Measurements from ENCODE around the gene TMPRSS11D. TPM values are rescaled to one million over a fixed set of nuclear protein-coding genes. Genes with fewer than 3 reads are reported as not detected.

TMPRSS11D gene, protein sequence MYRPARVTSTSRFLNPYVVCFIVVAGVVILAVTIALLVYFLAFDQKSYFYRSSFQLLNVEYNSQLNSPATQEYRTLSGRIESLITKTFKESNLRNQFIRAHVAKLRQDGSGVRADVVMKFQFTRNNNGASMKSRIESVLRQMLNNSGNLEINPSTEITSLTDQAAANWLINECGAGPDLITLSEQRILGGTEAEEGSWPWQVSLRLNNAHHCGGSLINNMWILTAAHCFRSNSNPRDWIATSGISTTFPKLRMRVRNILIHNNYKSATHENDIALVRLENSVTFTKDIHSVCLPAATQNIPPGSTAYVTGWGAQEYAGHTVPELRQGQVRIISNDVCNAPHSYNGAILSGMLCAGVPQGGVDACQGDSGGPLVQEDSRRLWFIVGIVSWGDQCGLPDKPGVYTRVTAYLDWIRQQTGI
- not detected for total RNA-seq
- long read RNA-seq: 0 reads

DNA sequence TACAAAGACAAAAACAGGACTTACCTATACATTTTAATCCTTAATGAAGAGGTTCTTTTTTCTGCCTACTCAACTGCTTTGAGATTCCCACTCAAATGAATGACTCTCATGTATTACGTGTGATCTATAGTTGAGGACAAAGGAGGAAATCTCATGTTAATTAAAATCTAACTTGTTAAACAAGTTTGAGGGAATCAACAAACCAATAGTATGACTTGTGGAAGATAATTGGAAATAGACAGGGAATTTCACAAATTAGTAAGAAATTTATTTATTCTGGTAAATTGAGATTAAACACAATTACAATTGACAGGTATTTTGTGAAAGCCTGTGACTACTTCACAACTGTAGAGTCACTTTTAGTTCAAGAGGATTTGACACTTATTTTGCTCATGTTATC, at the start of gene TMPRSS11D:
Gene TMPRSS11D (minus strand): TSS at position 101 of the 400 bp plus-strand sequence. CDS start 69 bp downstream, at position 32.
- Histone ChIP-seq H3K36me3 (no peaks in the 10 kb centered on the region), H3K9me3 (no peaks in the 10 kb centered on the region), H3K27ac (no peak within 1 kb of the TSS), H3K27me3 (no peaks in the 10 kb centered on the region), H3K4me3 (no peak within 1 kb of the TSS), H3K4me1 (no peaks in the 10 kb centered on the region)
- WGBS (ENCODE audit: insufficient coverage, low coverage, low lambda C conversion rate, missing lambda C conversion rate): 88% methylated on average over 1 of the region's 1 CpG
- TF ChIP-seq POLR2A (IDR thresholded peaks at IDR 0.05): no peak
- TF ChIP-seq, protein P1, sequence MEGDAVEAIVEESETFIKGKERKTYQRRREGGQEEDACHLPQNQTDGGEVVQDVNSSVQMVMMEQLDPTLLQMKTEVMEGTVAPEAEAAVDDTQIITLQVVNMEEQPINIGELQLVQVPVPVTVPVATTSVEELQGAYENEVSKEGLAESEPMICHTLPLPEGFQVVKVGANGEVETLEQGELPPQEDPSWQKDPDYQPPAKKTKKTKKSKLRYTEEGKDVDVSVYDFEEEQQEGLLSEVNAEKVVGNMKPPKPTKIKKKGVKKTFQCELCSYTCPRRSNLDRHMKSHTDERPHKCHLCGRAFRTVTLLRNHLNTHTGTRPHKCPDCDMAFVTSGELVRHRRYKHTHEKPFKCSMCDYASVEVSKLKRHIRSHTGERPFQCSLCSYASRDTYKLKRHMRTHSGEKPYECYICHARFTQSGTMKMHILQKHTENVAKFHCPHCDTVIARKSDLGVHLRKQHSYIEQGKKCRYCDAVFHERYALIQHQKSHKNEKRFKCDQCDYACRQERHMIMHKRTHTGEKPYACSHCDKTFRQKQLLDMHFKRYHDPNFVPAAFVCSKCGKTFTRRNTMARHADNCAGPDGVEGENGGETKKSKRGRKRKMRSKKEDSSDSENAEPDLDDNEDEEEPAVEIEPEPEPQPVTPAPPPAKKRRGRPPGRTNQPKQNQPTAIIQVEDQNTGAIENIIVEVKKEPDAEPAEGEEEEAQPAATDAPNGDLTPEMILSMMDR (IDR thresholded peaks at IDR 0.05): no peak
- no peak for DNase-seq
- ATAC-seq: no peak
- intact Hi-C loops (cut with DNase I): no loop called here

DNA sequence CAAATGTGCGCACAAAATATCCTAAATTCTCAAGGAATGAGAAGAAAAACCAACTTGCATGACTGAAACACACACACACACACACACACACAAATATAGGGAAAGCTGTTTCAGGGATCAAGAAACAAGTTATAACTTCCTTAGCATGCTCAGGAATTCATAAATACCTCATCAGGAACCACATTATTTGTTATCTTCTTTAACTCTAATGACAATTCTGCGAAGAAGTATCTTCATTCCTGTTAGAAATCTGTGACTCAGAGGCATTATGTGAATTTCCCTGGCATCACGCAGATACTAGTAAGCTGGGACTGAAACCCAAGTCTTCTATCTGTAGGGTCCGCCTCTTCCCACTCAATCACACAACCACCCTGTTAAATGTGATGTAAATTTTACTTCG, 49.2 kb upstream of the TMPRSS11D start:
- Histone ChIP-seq H3K27me3 (no peaks in the 10 kb centered on the region), H3K4me3 (no peak overlapping the region), H3K9me3 (no peaks in the 10 kb centered on the region), H3K36me3 (no peaks in the 10 kb centered on the region), H3K4me1 (no peaks in the 10 kb centered on the region), H3K27ac (no peak overlapping the region)
- DNase-seq: no peak
- intact Hi-C loops (cut with DNase I): no loop called here
- no peak for ATAC-seq
- TF ChIP-seq, protein P1 (IDR thresholded peaks at IDR 0.05): no peak
- no peak for TF ChIP-seq POLR2A (IDR thresholded peaks at IDR 0.05)
- WGBS (ENCODE audit: insufficient coverage, low coverage, low lambda C conversion rate, missing lambda C conversion rate): 85% methylated on average over 5 of the region's 5 CpGs

DNA sequence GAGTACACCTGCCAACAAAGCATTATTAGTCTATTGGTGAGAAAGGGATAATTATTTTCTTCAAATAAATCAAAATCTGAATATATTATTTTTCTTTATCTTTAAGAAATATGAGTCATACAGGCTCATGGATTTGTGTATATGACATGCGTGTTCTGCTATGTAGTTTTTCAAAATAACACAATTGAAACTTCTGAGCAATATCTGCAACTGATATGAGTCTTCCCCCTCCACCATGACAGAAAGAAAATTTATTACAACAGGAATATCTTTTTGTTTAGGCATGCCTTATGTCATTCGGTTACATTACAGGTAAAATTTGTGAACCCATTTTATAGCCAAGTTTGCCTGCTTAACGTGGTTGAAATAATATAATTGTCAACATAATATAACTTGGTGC, 47.5 kb upstream of the TMPRSS11D start:
- Histone ChIP-seq H3K27ac (no peak overlapping the region), H3K27me3 (no peaks in the 10 kb centered on the region), H3K4me1 (no peaks in the 10 kb centered on the region), H3K36me3 (no peaks in the 10 kb centered on the region), H3K4me3 (no peak overlapping the region), H3K9me3 (no peaks in the 10 kb centered on the region)
- intact Hi-C loops (cut with DNase I): no loop called here
- no peak for TF ChIP-seq POLR2A (IDR thresholded peaks at IDR 0.05)
- 62% methylated on average over 3 of the region's 3 CpGs for WGBS (ENCODE audit: insufficient coverage, low coverage, low lambda C conversion rate, missing lambda C conversion rate)
- no peak for DNase-seq
- no peak for ATAC-seq

DNA sequence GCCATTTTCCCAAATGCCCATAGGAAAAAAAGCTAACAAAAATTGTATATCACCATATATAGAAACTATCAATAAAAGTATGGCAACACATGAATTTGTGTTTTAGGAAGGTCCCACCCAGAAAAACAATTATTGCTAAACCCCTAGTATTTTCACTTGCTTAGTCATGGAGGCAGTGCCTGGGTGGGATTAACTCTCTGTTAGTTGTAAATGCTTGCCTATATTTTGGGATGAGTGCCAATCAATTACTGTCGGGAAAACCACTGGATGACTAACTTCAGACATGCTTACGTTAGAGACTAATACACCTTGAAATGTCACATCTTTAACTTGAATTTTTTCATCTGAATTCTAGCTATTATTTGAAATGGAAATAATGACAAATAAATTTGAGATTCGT, 45.6 kb upstream of the TMPRSS11D start:
- intact Hi-C loops (cut with DNase I): no loop called here
- no peaks in the 10 kb centered on the region for H3K36me3 ChIP-seq
- H3K27ac ChIP-seq: no peak overlapping the region
- H3K4me1 ChIP-seq: no peaks in the 10 kb centered on the region
- no peaks in the 10 kb centered on the region for H3K27me3 ChIP-seq
- 62% methylated on average over 3 of the region's 3 CpGs for WGBS (ENCODE audit: insufficient coverage, low coverage, low lambda C conversion rate, missing lambda C conversion rate)
- H3K4me3 ChIP-seq: no peak overlapping the region
- ATAC-seq (no peak), DNase-seq (no peak)
- no peaks in the 10 kb centered on the region for H3K9me3 ChIP-seq
- TF ChIP-seq, protein P1 (IDR thresholded peaks at IDR 0.05): no peak
- no peak for TF ChIP-seq POLR2A (IDR thresholded peaks at IDR 0.05)

DNA sequence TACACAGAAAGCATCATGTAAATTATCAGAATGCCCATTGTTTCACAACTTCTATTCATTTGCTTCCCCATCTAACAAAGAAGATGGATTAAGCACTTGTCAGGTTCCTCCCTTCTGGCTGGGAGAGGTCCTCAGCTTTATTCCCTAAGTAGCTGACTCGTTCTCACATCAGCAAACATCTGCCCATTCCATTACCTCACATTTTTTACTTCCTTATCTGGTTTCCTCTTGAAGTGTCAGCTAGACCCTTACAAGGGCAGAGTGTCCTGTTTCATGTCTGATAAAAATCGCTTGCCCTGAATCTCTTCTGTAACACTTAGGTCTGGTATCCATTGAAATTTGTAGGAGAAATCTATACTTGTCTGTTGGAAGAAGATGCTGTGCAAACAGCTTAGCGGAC, 44.7 kb upstream of the TMPRSS11D start:
- TF ChIP-seq, protein P1 (IDR thresholded peaks at IDR 0.05): no peak
- TF ChIP-seq POLR2A (IDR thresholded peaks at IDR 0.05): no peak
- no peak for DNase-seq
- ATAC-seq: no peak
- no peaks in the 10 kb centered on the region for H3K27me3 ChIP-seq
- H3K9me3 ChIP-seq: no peaks in the 10 kb centered on the region
- no peak overlapping the region for H3K4me3 ChIP-seq
- H3K4me1 ChIP-seq: no peaks in the 10 kb centered on the region
- no peak overlapping the region for H3K27ac ChIP-seq
- H3K36me3 ChIP-seq: no peaks in the 10 kb centered on the region
- intact Hi-C loops (cut with DNase I): no loop called here
- WGBS (ENCODE audit: insufficient coverage, low coverage, low lambda C conversion rate, missing lambda C conversion rate): 17% methylated on average over 3 of the region's 3 CpGs

Data from right lobe of liver (tissue), 6 donors.